Measurements from ENCODE around the gene CNOT9.

- TF ChIP-seq CTCF (IDR thresholded peaks at IDR 0.05; ENCODE audit: low read depth, low read length, poor library complexity, severe bottlenecking) = no peak
- no peak for TF ChIP-seq EZH2phosphoT487 (IDR thresholded peaks at IDR 0.05; ENCODE audit: borderline replicate concordance, low read length)
Observed at GRCh38 chr2:218576854-218577253, 8.2 kb downstream of the CNOT9 start.

All from DOHH2 (cell line).